B cell (primary cell): ENCODE data around the gene PARD6A. TPM values are rescaled to one million over a fixed set of nuclear protein-coding genes. Genes with fewer than 3 reads are reported as not detected.

Experiments used
- ATAC-seq: fragments of 200-7000 bp; cut with Tn5 transposase; one replicate; pipeline ENCODE4 v1.10.0; 2021; ENCODE audit warnings: low read depth, mild to moderate bottlenecking, moderate number of reproducible peaks, moderate library complexity
- CTCF ChIA-PET: fragments of 350-600 bp; sonication (Branson Sonifier 250); formaldehyde crosslinking; loops from one replicate; lab custom pipeline; 2021; ENCODE audit warnings: antibody characterized with exemption, inconsistent platforms; lab: Charles Lee
- POLR2A ChIA-PET: fragments of 350-600 bp; sonication (Branson Sonifier 250); formaldehyde crosslinking; loops from one replicate; lab custom pipeline; 2021; ENCODE audit warnings: antibody characterized with exemption; lab: Charles Lee
- DNase-seq: peaks from one replicate; pipeline ENCODE4 v3.0.0; 2013
- H2AFZ ChIP-seq: 2 replicates; pipeline ENCODE4 v1.6.1; 2012; ENCODE audit warnings: mild to moderate bottlenecking, low read depth, low read length; ENCODE audit not compliant: insufficient read depth, poor library complexity, severe bottlenecking
- H3K27ac ChIP-seq, 2 donors: 1 replicate in 1 of 2; 2 replicates in 1 of 2; pipeline ENCODE4 v1.5.1; 2012 to 2013; ENCODE audit warnings: low read length in 2 of 2, mild to moderate bottlenecking in 2 of 2, moderate library complexity in 1 of 2
- H3K27me3 ChIP-seq, 4 experiments: fragments of 200-600 bp in 1 of 4; sonication (generic) in 1 of 4; replicated peaks in 1 of 4; 1 replicate in 2 of 4; 2 replicates in 2 of 4; pipeline versions ENCODE4 v1.6.1 to v1.7.0; 2013 to 2016; ENCODE audit warnings: low read length in 3 of 4, mild to moderate bottlenecking in 2 of 4, mixed read lengths in 1 of 4, moderate library complexity in 1 of 4; ENCODE audit not compliant: insufficient read depth in 4 of 4, control insufficient read depth in 3 of 4; ENCODE audit errors: control extremely low read depth in 1 of 4
- H3K36me3 ChIP-seq, 2 experiments: replicated peaks in 1 of 2; 1 replicate in 1 of 2; 2 replicates in 1 of 2; pipeline versions ENCODE4 v1.6.1 to v1.7.1; 2013; ENCODE audit warnings: low read length in 1 of 2; ENCODE audit not compliant: insufficient read depth in 2 of 2, control insufficient read depth in 1 of 2; ENCODE audit errors: control extremely low read depth in 1 of 2, extremely low read depth in 1 of 2
- H3K4me1 ChIP-seq, 2 donors: fragments of 200-600 bp in 1 of 2; sonication (generic) in 1 of 2; 1 replicate in 1 of 2; 2 replicates in 1 of 2; pipeline versions ENCODE4 v1.5.1 to v1.6.1; 2013 to 2017; ENCODE audit warnings: low read length in 2 of 2; ENCODE audit not compliant: control insufficient read depth in 2 of 2, insufficient read depth in 2 of 2
- H3K4me2 ChIP-seq: replicated peaks from 2 replicates; pipeline ENCODE3; 2012; ENCODE audit warnings: mild to moderate bottlenecking, low read depth, low read length; ENCODE audit not compliant: poor library complexity, severe bottlenecking
- H3K4me3 ChIP-seq, 5 experiments: fragments of 200-600 bp in 1 of 5; sonication (generic) in 1 of 5; 1 replicate in 3 of 5; 2 replicates in 2 of 5; pipeline versions ENCODE4 v1.5.1 to v1.7.0; 2011 to 2016; ENCODE audit warnings: low read length in 4 of 5, mild to moderate bottlenecking in 4 of 5, low read depth in 2 of 5, control low read depth in 1 of 5, moderate library complexity in 1 of 5; ENCODE audit not compliant: insufficient read depth in 1 of 5; ENCODE audit errors: control extremely low read depth in 1 of 5, extremely low read depth in 1 of 5
- H3K79me2 ChIP-seq: fragments of 200-600 bp; sonication (generic); one replicate; pipeline ENCODE4 v1.6.0; 2016; ENCODE audit warnings: low read length; ENCODE audit not compliant: control insufficient read depth, insufficient read depth
- H3K9ac ChIP-seq: fragments of 200-600 bp; sonication (generic); 2 replicates; pipeline ENCODE4 v1.6.1; 2017; ENCODE audit warnings: mild to moderate bottlenecking, low read length, moderate library complexity
- H3K9me3 ChIP-seq, 3 donors: one replicate each; pipeline versions ENCODE4 v1.6.1 to v1.7.1; 2013; ENCODE audit warnings: low read length in 2 of 3; ENCODE audit not compliant: control insufficient read depth in 2 of 3, insufficient read depth in 1 of 3; ENCODE audit errors: control extremely low read depth in 1 of 3
- H4K20me1 ChIP-seq: 2 replicates; pipeline ENCODE4 v1.6.0; 2012; ENCODE audit warnings: mild to moderate bottlenecking, low read length; ENCODE audit not compliant: insufficient read depth, control insufficient read depth, poor library complexity, severe bottlenecking
- H3K27ac Mint-ChIP-seq: one replicate; pipeline ENCODE4 v1.8.0; 2021; ENCODE audit warnings: mixed read lengths
- H3K27me3 Mint-ChIP-seq: one replicate; pipeline ENCODE4 v1.8.0; 2021; ENCODE audit warnings: mixed read lengths
- H3K4me1 Mint-ChIP-seq: one replicate; pipeline ENCODE4 v1.8.0; 2021; ENCODE audit warnings: mixed read lengths
- H3K4me3 Mint-ChIP-seq: one replicate; pipeline ENCODE4 v1.8.0; 2021; ENCODE audit warnings: mixed read lengths
- H3K9me3 Mint-ChIP-seq: one replicate; pipeline ENCODE4 v1.8.0; 2022; ENCODE audit warnings: mixed read lengths; ENCODE audit not compliant: insufficient read depth
- EZH2 ChIP-seq: IDR thresholded peaks from 2 replicates; pipeline ENCODE4 v1.6.1; 2012; ENCODE audit warnings: borderline replicate concordance, low read depth, mild to moderate bottlenecking, moderate library complexity, low read length; ENCODE audit not compliant: insufficient read depth, poor library complexity, severe bottlenecking
- WGBS: methylation state at CpG from one replicate; pipeline ENCODE4 v1.1.5; 2013; ENCODE audit warnings: missing lambda C conversion rate; ENCODE audit not compliant: insufficient coverage; 5-methylcytosine and 5-hydroxymethylcytosine counted together
- intact Hi-C: fragments of 100-400 bp; cut with micrococcal nuclease; formaldehyde crosslinking; loops from one replicate; pipeline ENCODE4 v1.10.0; 2022
- polyA plus RNA-seq: library from polyadenylated mRNA; depleted of rRNA; stranded (reverse); fragments of >200 nt; gene quantifications from 2 replicates; pipeline ENCODE4 v1.2.3, GENCODE V29; 2012
- total RNA-seq, 2 donors: library from RNA; stranded (reverse); fragments of 120-200 nt in 1 of 2; gene quantifications; 1 replicate in 1 of 2; 2 replicates in 1 of 2; pipeline versions ENCODE4 v1.2.3 to v1.2.4, GENCODE V29; 2013 to 2022
- TF ChIP-seq, protein P1 (sequence below): fragments of 200-600 bp; IDR thresholded peaks from one replicate; pipeline ENCODE4 v1.8.0; 2022; ENCODE audit warnings: antibody characterized with exemption, mild to moderate bottlenecking

Gene PARD6A
- total and polyA plus RNA-seq, 2 donors (not counting 1 experiment from before 2014, with no cell fraction given), result 14.8 to 15.9 TPM

DNA sequence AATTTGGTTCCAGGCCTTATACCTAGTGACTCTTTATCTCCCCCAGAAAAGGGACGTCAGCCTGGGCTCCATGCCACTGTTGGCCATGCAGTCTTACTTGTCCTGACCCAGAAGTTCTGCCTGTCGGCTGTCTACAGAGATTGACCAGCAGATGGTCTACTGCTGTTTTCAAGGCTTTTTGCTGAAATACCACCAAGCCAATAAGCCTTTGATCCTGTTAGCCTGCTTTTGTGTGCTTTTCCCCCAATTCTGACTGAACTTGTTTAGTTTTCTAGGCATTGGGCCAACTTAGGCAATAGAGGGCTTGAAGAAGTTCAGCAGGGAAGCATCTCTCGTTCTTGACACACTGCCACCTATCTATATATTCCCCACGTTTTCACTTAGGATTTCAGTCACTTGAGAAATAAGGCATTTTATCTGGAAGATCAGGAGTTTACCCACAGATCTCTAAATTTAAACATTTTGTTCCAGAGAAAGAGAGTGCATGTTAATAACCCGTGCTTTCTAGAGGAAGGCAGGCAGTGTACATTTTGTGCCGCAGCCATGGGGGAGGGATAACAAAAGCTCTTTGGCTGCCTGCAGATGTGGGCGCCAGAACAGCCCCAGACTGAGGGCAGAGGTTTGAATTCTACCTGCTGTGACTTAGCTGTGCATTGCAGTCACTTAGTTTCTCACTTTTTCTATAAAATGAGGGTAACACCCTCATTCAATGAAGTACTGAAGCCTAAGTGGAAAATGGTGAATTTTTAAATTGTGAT, 28.2 kb upstream of the PARD6A start:
- H3K4me2 ChIP-seq, result no peak overlapping the region
- no peak overlapping the region for H3K27ac Mint-ChIP-seq
- H3K9me3 Mint-ChIP-seq, result no peaks in the 10 kb centered on the region
- no peaks in the 10 kb centered on the region for H4K20me1 ChIP-seq
- H3K4me1 ChIP-seq, result no peaks in the 10 kb centered on the region
- CTCF ChIA-PET, result interaction anchor here (1.3 to 2.8 kb wide), 4 partner anchors 9 to 85 kb away, joined by 3 to 9 read pairs (median 4); partner anchors contain the start of gene CARMIL2
- no peaks in the 10 kb centered on the region for H3K27me3 ChIP-seq
- H3K36me3 ChIP-seq, result peaks cover 6 to 75% of the 10 kb centered on the region in 2 experiments
- WGBS, result 96% methylated on average over 4 of the region's 7 CpGs
- no peak for TF ChIP-seq EZH2
- TF ChIP-seq, protein P1, sequence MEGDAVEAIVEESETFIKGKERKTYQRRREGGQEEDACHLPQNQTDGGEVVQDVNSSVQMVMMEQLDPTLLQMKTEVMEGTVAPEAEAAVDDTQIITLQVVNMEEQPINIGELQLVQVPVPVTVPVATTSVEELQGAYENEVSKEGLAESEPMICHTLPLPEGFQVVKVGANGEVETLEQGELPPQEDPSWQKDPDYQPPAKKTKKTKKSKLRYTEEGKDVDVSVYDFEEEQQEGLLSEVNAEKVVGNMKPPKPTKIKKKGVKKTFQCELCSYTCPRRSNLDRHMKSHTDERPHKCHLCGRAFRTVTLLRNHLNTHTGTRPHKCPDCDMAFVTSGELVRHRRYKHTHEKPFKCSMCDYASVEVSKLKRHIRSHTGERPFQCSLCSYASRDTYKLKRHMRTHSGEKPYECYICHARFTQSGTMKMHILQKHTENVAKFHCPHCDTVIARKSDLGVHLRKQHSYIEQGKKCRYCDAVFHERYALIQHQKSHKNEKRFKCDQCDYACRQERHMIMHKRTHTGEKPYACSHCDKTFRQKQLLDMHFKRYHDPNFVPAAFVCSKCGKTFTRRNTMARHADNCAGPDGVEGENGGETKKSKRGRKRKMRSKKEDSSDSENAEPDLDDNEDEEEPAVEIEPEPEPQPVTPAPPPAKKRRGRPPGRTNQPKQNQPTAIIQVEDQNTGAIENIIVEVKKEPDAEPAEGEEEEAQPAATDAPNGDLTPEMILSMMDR, result no peak
- intact Hi-C loops, result no loop called here
- H3K9ac ChIP-seq, result no peak overlapping the region
- DNase-seq (no peak), ATAC-seq (no peak)
- no peak overlapping the region for H3K4me3 Mint-ChIP-seq
- POLR2A ChIA-PET, result no interaction called here
- no peak overlapping the region for H2AFZ ChIP-seq
- no peaks in the 10 kb centered on the region for H3K4me1 Mint-ChIP-seq
- peaks cover 3% of the 10 kb centered on the region for H3K79me2 ChIP-seq
- H3K4me3 ChIP-seq, result no peak overlapping the region
- H3K27me3 Mint-ChIP-seq, result no peaks in the 10 kb centered on the region
- no peaks in the 10 kb centered on the region for H3K9me3 ChIP-seq
- no peak overlapping the region for H3K27ac ChIP-seq

DNA sequence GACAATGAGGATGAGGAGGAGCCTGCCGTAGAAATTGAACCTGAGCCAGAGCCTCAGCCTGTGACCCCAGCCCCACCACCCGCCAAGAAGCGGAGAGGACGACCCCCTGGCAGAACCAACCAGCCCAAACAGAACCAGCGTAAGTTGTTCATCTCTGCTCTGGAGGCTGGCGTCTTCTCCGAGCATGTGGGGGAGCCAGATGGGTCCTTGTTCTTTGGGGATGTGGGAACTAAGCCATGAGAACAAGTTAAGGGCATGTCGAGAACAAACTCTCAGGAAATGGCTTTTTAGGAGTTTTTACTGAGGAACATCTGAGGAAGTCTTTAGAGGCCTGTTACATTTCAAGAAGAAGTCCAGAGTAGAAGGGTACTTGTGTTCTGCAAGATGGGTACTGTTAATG, 24.0 kb upstream of the PARD6A start:
- Mint-ChIP-seq H3K4me3 (no peak overlapping the region), H3K27ac (no peak overlapping the region), H3K9me3 (no peaks in the 10 kb centered on the region), H3K27me3 (no peaks in the 10 kb centered on the region), H3K4me1 (no peaks in the 10 kb centered on the region)
- intact Hi-C loops, result no loop called here
- Histone ChIP-seq H3K9ac (no peak overlapping the region), H3K4me3 (no peak overlapping the region), H3K4me1 (no peaks in the 10 kb centered on the region), H3K27me3 (no peaks in the 10 kb centered on the region), H2AFZ (no peak overlapping the region), H4K20me1 (no peaks in the 10 kb centered on the region), H3K4me2 (no peak overlapping the region), H3K79me2 (no peaks in the 10 kb centered on the region), H3K36me3 (peaks cover 6 to 58% of the 10 kb centered on the region in 2 experiments), H3K9me3 (no peaks in the 10 kb centered on the region), H3K27ac (no peak overlapping the region)
- ATAC-seq (no peak), DNase-seq (no peak)
- TF ChIP-seq, protein P1, result no peak
- WGBS, result 100% methylated on average over 4 of the region's 8 CpGs
- ChIA-PET CTCF (interaction anchor here (1.0 kb wide), 1 partner anchor 116 kb away, joined by 3 read pairs; no protein-coding TSS in a partner anchor), POLR2A (no interaction called here)
